HG02943 (cell line): ENCODE data around the gene MYB.

Experiments
- ATAC-seq: cut with Tn5 transposase; IDR thresholded peaks from one replicate; pipeline ENCODE4 v1.9.1; 2021; ENCODE audit warnings: mild to moderate bottlenecking, low read depth, moderate library complexity; ENCODE audit not compliant: unreplicated experiment

Gene MYB

GRCh38 chr6:135183532-135184440 lies 2.7 kb downstream of the MYB start:
- ATAC-seq, result peak; percentile 41

DNA sequence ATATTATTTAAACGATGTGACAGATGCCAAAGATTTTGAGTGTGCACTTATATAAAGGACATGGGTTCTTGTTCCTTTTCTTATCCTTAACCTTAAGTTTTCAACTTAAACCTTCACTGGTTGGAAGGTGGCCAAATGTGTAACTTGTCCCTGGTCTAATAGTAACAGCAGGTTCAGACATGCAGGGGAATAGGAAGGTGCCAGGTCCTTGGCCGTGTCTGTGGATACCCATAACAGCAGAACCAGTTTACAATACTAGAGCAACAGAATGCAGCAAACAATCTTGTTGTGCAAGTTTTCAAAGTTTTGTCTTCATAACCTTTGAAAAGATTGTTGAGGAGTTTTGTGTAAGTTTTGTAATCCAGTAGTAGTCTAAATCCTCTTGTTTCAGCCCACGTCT lies 4.4 kb downstream of the MYB start:
- no peak for ATAC-seq

GRCh38 chr6:135186255-135186654 lies 5.1 kb downstream of the MYB start:
- no peak for ATAC-seq

- ATAC-seq, result no peak
Measured at GRCh38 chr6:135187372-135187771, 6.3 kb downstream of the MYB start.

DNA sequence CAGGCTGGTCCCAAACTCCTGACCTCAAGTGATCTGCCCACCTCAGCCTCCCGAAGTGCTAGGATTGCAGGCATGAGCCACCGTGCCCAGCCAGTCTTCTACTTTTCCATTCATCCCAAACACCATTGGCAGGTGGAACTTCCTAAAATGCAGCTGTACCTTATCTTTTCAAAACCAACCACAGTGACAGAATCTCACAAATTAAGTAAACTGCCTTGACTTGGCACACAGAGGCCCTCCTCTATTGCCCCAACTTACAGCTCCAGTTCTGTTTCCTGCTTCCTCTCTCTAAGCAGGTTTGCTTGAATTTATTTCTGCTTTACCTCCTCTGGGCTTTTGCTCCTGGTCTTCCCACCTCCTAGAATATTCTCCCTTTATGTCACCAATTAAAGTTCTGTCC lies 7.6 kb downstream of the MYB start:
- ATAC-seq, result no peak

DNA sequence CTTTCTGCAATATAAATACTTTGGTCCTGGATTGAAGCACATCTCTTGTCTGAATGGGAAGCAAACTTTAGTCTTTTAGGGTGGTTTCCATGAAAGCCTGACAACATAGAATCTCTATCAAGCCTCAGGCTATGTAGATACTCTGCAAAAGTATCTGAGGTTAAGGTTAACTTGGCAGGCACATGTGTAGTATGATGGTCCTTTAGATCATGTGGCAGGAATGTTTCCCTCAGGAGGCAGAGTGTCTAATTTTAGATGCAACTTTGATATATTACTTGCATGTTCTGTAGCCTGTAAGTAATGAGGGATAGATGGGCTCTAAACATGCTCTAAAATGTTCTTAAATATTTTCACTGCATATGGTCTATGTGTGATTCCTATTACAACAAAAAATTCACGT lies 8.2 kb downstream of the MYB start:
- ATAC-seq, result no peak

GRCh38 chr6:135191508-135192255 lies 10.6 kb downstream of the MYB start:
- no peak for ATAC-seq

DNA sequence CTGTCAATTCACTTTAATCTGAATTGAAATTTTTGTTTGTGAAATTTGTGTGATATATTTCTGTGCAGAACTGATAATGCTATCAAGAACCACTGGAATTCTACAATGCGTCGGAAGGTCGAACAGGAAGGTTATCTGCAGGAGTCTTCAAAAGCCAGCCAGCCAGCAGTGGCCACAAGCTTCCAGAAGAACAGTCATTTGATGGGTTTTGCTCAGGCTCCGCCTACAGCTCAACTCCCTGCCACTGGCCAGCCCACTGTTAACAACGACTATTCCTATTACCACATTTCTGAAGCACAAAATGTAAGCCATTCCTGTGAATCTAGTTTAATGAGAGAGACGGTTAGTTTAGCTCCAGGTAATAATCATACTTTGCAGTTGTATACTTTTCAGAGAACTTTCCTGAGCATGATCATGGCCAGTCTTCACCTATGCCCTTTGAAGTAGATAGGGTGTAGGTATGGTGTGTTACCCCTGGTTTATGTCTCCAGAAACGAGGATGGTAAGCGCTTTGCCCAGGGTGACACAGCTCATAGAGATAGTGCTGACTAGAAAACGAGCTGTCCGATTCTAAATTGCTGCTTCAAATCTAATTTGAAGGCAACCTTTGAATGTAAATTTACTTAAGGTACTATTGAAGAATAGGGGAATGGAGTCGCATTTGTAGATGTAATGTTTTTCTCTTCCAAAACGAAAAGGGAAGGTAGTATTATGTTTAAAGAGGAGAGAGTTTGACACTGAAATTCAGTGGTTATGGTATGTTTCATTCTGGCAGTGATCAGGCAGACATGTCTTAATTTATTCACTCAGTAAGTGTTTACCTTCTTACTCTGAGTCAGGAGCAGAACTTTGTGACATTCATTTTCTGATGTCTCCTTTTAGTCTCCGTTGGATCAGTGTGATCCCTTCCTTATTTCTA lies 11.4 kb downstream of the MYB start:
- no peak for ATAC-seq

DNA sequence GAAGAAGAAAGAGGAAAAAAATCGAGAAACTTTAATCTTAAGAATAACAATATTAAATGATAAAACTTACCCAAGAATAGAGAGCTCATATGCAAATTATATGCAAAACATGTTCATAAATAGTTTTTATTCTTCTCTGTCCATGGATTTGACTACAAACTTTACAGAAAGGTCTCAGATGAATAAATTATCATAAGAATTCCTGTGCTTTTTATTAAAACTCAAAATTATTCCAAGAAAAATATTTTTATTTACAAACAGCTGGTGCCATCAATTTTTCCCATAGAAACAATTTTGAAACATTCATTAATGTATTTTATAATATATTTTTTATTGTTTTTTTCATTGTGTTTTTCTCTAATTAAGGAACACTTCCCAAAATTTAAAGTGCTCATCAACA lies 12.1 kb downstream of the MYB start:
- ATAC-seq, result no peak

DNA sequence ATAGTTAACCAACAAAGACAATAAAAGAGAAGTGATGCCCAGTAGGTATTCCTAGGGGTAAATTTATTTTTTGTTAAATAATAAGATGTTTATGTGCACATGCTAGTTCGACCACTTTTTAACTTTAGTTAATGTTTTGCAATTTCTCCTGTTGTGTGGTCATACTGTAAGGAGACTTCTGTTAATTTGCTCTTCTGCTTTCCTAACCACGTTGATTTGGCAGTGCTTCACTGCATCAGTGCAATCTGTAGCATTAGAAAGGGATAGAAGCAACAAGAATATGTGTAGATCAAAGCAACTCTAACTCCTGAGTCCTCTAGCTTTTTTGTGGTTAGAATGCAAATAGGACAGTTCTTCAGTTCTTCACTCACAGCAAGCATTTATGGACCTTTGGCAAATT lies 13.9 kb downstream of the MYB start:
- ATAC-seq, result no peak

- no peak for ATAC-seq
Measured at GRCh38 chr6:135195522-135195921, 14.4 kb downstream of the MYB start.

- no peak for ATAC-seq
Measured at GRCh38 chr6:135196739-135197510, 15.8 kb downstream of the MYB start.

GRCh38 chr6:135202836-135203235 lies 21.7 kb downstream of the MYB start:
- ATAC-seq, result no peak

GRCh38 chr6:135204951-135205350 lies 23.8 kb downstream of the MYB start:
- no peak for ATAC-seq

DNA sequence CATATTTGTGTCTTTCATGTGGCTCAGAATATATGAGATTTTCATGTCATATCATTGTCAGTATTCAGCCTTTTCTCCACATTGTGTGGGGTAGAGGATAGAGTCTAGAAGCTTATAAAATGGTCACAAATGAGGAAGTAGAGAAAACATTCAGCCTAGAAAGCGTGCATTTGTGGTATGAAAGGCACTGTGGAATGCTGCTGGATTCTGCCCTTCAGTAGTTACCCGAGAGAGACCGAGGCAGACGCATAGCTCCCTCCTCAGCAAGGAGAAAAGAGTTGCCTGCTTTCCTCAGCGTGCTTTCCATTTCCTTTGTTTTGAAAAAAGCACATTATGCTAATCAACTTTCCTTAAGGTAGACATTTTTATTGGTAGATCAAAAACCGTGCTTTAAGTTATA lies 28.7 kb downstream of the MYB start:
- ATAC-seq, result no peak

GRCh38 chr6:135210632-135211305 lies 29.7 kb downstream of the MYB start:
- ATAC-seq, result no peak

GRCh38 chr6:135211306-135211702 lies 30.2 kb downstream of the MYB start:
- ATAC-seq, result no peak

GRCh38 chr6:135212020-135212806 lies 31.1 kb downstream of the MYB start:
- no peak for ATAC-seq

- ATAC-seq, result no peak
Measured at GRCh38 chr6:135212935-135213334, 31.8 kb downstream of the MYB start.
